Parathyroid adenoma (tissue), 2 donors: ENCODE data around the gene SLC25A21.

Source experiments
- H2AFZ ChIP-seq: fragments of 300-600 bp; sonication (generic); one replicate; pipeline ENCODE4 v1.7.0; 2017; ENCODE audit warnings: antibody characterized with exemption, mild to moderate bottlenecking
- H3K27ac ChIP-seq: fragments of 300-600 bp; sonication (generic); one replicate; pipeline ENCODE4 v1.7.0; 2017
- H3K27me3 ChIP-seq: fragments of 300-600 bp; sonication (generic); one replicate; pipeline ENCODE4 v1.7.0; 2017; ENCODE audit warnings: low read length; ENCODE audit not compliant: control insufficient read depth, insufficient read depth
- H3K36me3 ChIP-seq: fragments of 300-600 bp; sonication (generic); one replicate; pipeline ENCODE4 v1.7.0; 2017; ENCODE audit warnings: low read length; ENCODE audit not compliant: control insufficient read depth, insufficient read depth
- H3K4me1 ChIP-seq: fragments of 300-600 bp; sonication (generic); one replicate; pipeline ENCODE4 v1.7.0; 2017; ENCODE audit warnings: control low read depth
- H3K4me2 ChIP-seq: fragments of 300-600 bp; sonication (generic); one replicate; pipeline ENCODE4 v1.7.0; 2017; ENCODE audit warnings: low read length
- H3K4me3 ChIP-seq: fragments of 300-600 bp; sonication (generic); one replicate; pipeline ENCODE4 v1.7.0; 2017; ENCODE audit warnings: low read depth, low read length
- H3K79me2 ChIP-seq: fragments of 300-600 bp; sonication (generic); one replicate; pipeline ENCODE4 v1.7.0; 2017; ENCODE audit warnings: control low read depth
- H3K9ac ChIP-seq: fragments of 300-600 bp; sonication (generic); one replicate; pipeline ENCODE4 v1.7.0; 2017; ENCODE audit warnings: mild to moderate bottlenecking
- H3K9me3 ChIP-seq: fragments of 300-600 bp; sonication (generic); one replicate; pipeline ENCODE4 v1.7.0; 2017; ENCODE audit warnings: low read length; ENCODE audit not compliant: control insufficient read depth
- TF ChIP-seq, protein P1 (sequence below): fragments of 300-600 bp; sonication (generic); IDR thresholded peaks from one replicate; pipeline ENCODE4 v1.7.0; 2017; ENCODE audit warnings: antibody characterized with exemption, mild to moderate bottlenecking
- donor health status: primary hyperparathyroidism.

Gene SLC25A21

DNA sequence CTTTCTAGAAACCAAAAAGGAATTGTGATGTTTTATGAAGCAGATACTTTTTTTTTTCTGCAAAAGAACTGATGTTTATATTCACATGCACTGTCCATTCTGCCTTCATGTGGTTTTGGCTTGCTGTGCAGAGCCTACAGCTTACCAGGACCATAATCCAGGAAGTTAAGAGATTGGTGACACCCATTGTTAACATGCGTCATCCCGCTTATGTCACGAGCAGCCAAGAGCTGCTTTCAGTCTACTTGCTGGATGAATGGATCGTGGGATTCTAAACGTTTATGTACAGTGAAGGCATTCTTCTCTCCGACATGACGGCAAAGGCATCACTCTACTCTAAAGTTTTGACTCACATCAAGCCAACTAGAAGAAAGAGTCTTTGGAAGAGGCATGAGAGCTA lies 434.1 kb downstream of the SLC25A21 start:
- Histone ChIP-seq H3K9ac (no peak overlapping the region), H3K9me3 (no peaks in the 10 kb centered on the region), H3K27me3 (no peaks in the 10 kb centered on the region), H3K36me3 (no peaks in the 10 kb centered on the region), H3K4me1 (no peaks in the 10 kb centered on the region), H2AFZ (no peak overlapping the region), H3K4me2 (no peak overlapping the region), H3K27ac (no peak overlapping the region), H3K79me2 (no peaks in the 10 kb centered on the region), H3K4me3 (no peak overlapping the region)
- TF ChIP-seq, protein P1, sequence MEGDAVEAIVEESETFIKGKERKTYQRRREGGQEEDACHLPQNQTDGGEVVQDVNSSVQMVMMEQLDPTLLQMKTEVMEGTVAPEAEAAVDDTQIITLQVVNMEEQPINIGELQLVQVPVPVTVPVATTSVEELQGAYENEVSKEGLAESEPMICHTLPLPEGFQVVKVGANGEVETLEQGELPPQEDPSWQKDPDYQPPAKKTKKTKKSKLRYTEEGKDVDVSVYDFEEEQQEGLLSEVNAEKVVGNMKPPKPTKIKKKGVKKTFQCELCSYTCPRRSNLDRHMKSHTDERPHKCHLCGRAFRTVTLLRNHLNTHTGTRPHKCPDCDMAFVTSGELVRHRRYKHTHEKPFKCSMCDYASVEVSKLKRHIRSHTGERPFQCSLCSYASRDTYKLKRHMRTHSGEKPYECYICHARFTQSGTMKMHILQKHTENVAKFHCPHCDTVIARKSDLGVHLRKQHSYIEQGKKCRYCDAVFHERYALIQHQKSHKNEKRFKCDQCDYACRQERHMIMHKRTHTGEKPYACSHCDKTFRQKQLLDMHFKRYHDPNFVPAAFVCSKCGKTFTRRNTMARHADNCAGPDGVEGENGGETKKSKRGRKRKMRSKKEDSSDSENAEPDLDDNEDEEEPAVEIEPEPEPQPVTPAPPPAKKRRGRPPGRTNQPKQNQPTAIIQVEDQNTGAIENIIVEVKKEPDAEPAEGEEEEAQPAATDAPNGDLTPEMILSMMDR = no peak

DNA sequence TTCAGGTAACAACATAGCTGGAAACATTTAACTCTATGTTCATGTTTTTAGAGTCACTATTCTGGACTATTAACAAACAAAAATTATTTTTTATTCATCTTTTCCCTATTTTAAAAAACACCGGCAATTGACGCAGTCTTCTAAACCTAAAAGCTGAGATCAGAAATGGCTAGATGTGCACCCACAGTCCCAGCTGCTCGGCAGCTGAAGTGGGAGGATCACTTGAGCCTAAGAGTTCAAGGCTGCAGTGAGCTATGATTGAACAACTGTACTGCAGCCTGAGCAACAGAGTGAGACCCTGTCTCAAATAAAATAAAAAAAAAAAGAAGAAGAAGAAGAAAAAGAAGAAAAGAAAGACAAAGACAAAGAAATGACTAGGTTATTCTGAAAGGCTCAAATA lies 446.3 kb downstream of the SLC25A21 start:
- Histone ChIP-seq H3K27me3 (no peaks in the 10 kb centered on the region), H3K9me3 (no peaks in the 10 kb centered on the region), H3K4me3 (no peak overlapping the region), H3K9ac (no peak overlapping the region), H3K79me2 (no peaks in the 10 kb centered on the region), H3K4me1 (no peaks in the 10 kb centered on the region), H2AFZ (no peak overlapping the region), H3K36me3 (no peaks in the 10 kb centered on the region), H3K27ac (no peak overlapping the region), H3K4me2 (no peak overlapping the region)
- TF ChIP-seq, protein P1 = no peak

DNA sequence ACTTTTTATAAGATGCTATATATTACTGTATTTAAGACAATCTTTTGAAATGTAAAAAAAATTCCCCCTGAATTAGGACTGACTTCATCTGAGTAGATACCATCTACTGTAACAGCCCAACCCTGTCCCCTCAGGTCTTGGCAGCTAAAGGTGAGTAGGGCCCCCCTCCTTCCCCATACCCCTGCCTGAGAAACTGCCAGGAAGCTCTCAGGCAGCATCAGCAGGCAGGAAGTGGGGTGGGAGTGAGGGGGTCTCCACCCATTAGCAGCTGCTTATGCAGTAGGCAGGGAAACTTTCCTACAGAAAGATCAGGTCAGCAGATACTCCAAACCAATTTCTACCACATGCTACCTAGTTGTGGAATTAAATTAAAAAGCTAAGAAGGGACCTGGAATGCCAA lies 448.2 kb downstream of the SLC25A21 start:
- Histone ChIP-seq H3K9ac (no peak overlapping the region), H3K36me3 (no peaks in the 10 kb centered on the region), H3K79me2 (no peaks in the 10 kb centered on the region), H3K27ac (no peak overlapping the region), H3K9me3 (no peaks in the 10 kb centered on the region), H3K27me3 (no peaks in the 10 kb centered on the region), H3K4me3 (no peak overlapping the region), H3K4me2 (no peak overlapping the region), H2AFZ (no peak overlapping the region), H3K4me1 (no peaks in the 10 kb centered on the region)
- TF ChIP-seq, protein P1 = no peak

DNA sequence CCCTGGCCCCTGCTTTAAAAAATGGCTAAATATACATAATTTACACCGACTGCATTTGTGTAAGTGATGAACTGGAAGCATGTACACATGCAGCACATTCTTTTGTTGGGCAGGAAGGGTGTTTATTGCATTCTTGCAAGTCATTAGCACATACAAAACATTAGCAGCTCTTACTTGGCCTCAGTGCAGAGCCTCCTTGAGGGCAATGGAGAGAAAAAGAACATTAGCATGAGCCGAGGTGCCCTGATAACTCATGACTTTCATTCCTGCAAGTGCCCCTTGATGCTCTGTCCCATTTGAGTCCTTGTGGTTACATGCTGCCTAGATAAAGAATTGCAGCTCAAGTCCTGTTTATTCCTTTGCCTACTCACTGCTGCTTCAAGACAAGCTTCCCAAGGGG lies 448.9 kb downstream of the SLC25A21 start:
- Histone ChIP-seq H3K4me3 (no peak overlapping the region), H3K9ac (no peak overlapping the region), H3K79me2 (no peaks in the 10 kb centered on the region), H3K27me3 (no peaks in the 10 kb centered on the region), H3K4me2 (no peak overlapping the region), H3K36me3 (no peaks in the 10 kb centered on the region), H3K4me1 (no peaks in the 10 kb centered on the region), H3K9me3 (no peaks in the 10 kb centered on the region), H2AFZ (no peak overlapping the region), H3K27ac (no peak overlapping the region)
- TF ChIP-seq, protein P1 = no peak

DNA sequence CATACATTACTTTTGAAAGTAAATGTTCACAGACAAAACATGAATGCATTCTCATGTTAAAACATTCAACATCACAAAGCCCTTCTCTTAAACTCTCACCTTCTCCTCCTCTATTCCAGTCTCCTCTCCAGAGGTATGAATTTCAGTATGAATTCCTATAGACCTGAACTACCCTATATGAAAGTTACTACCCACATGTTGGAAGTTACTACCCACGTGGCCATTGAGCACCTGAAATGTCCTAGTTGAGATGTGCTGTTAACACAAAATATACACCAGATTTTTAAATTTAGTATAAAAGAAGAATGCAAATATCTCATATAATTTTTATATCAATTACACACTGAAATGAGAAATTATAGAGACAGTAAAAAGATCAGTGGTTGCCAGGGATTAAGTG lies 450.5 kb downstream of the SLC25A21 start:
- no peaks in the 10 kb centered on the region for H3K36me3 ChIP-seq
- no peak overlapping the region for H3K4me3 ChIP-seq
- H3K27ac ChIP-seq = no peak overlapping the region
- H2AFZ ChIP-seq = no peak overlapping the region
- H3K9ac ChIP-seq = no peak overlapping the region
- no peaks in the 10 kb centered on the region for H3K27me3 ChIP-seq
- no peaks in the 10 kb centered on the region for H3K79me2 ChIP-seq
- no peaks in the 10 kb centered on the region for H3K9me3 ChIP-seq
- no peaks in the 10 kb centered on the region for H3K4me1 ChIP-seq
- H3K4me2 ChIP-seq = no peak overlapping the region
- TF ChIP-seq, protein P1 = no peak
